Glomerular visceral epithelial cell (primary cell): ENCODE data around the gene HYAL3.
A peak's percentile ranks its signal among the peaks of the same experiment; 100 is the strongest.
"Not testable (repeated sequence)": the region's sequence is repeated elsewhere in the genome, so short reads cannot be mapped to it uniquely, and the experiment has no call there.

Source experiments
- DNase-seq: peaks from one replicate; pipeline ENCODE4 v3.0.0-alpha.2; 2016; ENCODE audit errors: extremely low spot score

The HYAL3 gene

DNA sequence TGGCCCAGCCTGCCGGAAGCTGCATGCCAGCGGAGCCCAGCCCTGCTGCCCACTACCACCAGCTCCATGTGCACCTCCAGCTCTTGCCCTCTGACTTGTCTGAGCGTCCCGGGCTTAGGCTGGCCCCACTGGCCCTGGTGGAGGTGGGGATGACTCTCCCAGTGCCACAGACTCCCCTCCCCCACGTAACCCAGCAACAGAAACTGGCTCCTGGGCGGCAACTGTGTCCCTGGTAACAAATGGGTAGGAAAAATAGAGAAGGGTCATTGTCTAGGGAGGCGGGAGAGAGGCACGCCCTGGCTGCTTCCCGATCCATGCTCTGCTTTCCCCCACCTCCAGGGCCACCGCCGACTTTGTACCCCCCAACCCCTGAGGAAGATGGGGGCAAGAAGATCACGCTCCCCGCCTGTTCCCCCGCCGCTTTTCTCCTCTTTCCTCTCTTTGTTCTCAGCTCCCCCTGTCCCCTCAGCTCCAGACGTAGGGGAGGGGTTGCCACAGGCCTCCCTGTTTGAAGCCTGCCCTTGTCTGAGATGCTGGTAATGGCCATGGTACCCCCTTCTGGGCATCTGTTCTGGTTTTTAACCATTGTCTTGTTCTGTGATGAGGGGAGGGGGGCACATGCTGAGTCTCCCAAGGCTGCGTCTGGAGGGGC is 41.0 kb downstream of the HYAL3 start:
- no peak for DNase-seq

DNA sequence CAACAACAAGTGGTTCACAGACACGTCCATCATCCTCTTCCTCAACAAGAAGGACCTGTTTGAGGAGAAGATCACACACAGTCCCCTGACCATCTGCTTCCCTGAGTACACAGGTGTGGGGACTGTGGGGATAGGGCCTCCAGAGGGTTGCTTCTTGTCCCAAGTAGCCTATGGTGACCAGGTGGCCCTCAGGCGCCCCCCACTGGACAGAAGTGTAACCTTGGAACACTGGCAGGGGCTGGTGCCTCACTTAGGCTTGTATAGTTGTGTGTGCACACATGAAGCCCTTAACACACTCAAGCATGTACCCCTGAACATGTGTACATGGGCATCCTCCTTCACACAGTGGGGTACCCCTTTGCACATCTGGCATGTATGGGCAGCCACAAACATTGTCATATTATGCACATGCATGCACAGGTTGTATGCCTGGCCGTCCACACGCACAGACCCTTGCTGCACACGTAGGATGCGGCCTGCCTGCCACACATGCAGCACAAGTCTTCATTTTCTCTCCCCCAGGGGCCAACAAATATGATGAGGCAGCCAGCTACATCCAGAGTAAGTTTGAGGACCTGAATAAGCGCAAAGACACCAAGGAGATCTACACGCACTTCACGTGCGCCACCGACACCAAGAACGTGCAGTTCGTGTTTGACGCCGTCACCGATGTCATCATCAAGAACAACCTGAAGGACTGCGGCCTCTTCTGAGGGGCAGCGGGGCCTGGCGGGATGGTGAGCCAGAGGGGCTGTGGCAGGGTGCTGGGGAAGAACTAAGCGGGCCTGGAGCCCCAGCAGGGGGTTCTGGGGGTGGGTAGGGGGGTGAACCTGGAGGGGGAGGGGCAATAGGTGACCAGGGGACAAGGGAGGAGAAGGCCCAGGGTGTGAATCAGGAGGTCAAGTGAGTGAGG is 42.0 kb downstream of the HYAL3 start:
- peak; percentile 51 for DNase-seq

DNA sequence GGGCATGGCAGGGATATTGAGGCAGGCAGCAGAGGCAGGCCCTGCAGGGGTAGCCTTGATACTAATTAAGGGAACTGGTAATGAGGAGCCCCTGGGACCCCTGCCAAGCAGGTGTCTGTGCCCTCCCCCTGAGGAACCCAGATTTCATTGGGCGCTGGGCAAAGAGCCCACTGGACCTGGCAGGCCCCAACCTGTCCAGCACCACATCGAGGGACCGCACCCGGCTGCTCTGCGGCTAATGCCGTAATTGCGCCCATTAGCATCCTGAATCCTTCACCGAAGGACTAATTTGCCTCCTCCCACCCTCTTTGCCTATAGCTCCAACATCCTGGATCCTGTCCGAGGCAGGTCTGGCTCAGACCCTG is 44.0 kb downstream of the HYAL3 start:
- DNase-seq = no peak

DNA sequence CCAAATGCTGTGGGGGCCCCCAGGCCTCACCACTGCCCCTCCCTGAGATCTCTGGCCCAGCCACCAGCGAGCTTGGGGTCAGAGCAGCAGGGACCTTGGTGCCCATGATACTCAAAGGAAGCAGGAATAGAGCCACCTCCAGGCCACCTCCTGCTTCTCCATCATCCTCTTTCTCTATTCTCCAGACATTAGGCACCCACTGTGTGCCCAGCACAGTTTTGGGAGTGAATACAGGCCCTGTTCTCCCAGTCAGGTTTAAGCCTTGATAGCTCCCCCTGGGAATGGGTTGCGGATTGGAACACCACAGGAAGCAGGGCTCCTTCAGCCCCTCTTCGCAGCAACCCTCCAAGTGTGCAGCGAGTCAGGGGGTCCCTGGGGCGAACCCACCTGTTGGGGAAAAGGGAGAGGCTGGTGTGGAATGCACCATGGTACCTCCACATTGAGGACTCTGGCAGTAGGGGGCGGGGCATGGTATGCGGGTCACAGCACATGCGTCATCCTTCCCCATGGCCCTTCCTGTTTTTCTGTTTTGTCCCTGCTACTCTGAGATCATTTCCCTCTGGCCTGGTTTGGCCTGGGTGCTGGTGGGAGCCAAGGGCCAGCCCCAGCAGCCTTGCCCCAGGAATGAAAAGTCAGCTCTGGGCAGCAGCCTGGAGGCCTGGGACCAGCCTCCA is 44.5 kb downstream of the HYAL3 start:
- no peak for DNase-seq

DNA sequence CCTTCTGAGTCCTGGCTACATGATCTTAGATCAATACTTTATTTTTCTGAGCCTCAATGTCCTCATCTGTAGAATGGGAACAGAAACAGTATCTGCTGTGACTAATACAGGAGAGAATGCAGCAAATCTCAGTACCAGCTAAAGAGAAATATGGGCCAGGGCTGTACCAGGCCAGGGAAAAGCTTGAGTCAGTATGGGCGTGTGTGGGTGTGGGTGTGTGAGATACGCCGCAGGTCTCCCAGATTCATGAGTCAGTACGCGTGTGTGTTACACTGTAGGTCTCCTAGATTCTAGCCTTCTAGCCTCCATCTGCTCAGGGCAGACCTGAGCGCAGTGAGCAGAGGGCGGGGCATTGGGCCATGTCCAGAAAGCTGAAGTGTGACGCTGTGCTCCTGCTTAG is 48.0 kb downstream of the HYAL3 start:
- peak; percentile 81 for DNase-seq

DNA sequence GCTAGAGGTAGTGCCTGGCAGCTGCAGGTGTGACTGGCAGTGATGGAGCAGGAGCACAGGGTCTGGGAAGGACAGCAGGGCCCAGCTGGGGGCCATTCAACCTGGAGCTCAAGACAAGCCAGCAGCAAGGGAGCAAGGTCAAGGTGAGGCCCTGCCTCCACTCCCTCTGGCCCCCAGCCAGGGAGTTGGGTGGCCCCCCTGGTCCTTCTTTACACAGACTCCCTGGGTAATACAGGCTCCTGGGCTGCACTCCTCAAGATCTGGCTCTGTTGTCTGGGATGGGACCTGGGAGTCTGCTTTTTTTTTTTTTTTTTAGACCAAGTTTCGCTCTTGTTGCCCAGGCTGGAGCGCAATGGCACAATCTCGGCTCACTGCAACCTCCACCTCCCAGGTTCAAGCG is 48.7 kb downstream of the HYAL3 start:
- no peak for DNase-seq

DNA sequence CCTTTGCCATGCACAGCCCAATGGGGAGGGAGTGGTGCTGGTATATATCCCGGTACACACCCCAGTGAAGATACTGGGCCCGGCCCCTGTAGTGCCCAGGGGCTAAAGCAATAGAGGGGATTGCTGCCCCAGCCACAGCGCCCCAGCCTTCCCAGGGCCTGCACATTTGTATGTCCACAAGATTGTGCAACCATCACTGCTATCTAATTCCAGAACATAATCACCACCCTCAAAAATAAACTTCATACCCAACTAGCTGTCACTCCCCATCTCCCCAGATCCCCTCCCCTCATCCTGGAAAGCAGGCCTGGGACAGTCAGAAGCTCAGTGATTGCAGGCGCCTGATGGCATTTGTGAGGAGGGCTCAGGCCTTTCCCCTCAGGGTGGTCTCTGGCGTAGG is 49.7 kb downstream of the HYAL3 start:
- no peak for DNase-seq

DNA sequence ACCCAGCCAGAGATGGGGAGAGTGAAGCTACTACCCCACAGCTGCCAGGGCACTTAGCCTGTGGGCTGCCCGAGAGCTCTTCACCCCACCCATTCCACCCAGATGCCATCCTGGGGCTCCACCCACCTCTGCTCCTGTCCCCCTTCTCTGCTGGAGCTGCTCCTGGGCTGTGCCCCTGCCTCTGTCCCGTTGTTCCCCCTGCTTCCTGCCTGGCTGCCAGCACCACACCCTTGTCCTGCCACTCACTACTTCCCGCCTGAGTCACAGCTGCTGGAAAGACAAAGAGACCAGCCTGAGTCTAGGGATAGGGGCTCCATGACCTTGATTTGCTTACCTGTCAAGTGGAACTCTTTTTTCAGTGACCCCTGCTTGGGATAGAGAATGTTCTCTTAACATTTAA is 50.8 kb downstream of the HYAL3 start:
- no peak for DNase-seq

DNA sequence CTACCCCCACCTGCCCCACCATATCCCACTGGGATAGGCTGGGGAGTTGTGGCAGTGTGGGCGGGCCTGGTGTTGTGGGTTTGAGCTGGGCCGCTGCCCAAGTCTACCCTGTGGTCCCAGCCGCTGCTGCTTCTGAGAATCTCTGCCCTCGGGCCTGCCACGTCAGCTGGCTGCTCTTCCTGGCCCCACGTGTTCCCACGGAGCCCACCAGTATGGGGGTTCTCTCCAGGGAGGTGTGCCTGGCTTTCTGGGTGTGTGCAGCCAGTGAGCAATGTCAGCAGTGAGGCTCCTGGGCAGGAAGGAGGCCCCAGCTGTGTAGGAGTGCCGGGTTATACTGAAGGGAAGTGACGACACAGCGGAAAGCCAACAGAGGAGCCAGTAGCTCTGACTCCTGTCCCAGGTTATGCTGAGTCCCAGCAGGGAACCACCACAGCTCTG is 52.7 kb downstream of the HYAL3 start:
- DNase-seq = peak; percentile 94

DNA sequence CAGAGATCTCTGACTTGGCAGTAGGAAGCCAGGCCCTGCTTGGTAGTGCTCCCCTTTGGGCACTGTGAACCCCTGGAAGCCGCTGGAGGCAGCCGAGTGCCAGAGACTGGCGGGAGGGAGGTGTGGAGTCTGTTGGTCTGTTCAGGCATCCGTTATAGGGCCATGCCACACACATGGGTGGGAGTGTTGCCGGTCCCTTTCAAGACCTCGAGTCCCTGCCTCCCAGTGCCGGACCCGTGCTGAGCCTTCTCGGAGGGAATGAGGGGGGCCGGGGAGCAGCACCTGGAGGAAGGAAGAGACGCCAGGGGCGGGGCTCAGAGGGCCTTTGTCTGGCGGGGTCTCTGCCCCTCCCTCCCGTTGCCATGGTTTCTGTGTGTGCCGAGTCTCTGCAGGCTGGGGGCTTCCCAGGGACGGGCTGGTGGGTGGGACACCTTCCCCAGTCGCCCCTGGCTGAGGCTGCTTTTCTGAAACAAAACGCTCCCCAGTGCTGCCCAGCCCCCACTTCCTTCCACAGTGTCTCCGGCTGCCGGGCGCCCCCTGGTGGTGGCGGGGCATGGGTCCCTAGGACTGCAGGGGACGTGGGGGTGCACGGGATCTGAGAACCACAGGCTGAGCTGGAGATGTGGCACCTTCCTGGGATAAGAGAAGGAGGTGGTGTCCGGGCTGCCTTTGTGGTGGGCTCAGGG is 53.2 kb downstream of the HYAL3 start:
- DNase-seq = peak; percentile 92

DNA sequence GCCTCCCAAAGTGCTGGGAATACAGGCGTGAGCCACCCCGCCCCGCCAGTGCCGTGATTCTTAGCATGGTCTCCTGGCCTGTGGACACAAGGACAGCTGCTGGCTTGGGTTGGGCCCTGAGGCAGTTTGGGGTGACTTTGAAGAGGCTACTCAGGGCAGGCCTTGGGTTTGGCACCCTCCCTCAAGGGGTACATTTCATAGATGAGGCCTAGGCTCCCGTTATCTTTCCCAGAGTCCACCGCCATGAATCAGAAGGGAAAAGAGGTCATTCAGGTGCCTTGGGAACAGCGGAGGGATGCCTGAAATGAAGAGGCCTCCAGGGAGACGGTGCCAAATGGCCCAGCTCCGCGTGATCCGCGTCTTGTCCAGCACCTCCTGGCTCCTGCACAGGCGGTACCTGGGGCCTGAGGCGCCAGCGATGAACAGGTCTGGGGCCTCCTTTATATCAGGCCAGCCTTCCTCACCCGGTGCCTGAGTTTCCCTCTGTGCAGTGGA is 53.9 kb downstream of the HYAL3 start:
- DNase-seq = no peak

DNA sequence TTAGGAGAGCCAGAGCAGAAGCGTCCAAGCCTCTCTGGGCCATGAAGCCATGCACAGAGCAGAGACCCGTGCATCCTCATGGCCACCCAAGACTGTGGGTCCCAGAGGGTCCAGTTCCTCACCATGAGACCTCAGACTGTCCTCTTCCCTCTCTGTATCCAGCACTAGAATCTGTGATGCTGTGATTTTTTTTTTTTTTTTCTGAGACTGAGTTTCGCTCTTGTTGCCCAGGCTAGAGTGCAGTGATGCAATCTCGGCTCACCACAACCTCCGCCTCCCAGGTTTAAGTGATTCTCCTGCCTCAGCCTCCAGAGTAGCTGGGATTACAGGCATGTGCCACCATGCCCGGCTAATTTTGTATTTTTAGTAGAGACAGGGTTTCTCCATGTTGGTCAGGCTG is 54.4 kb downstream of the HYAL3 start:
- not testable (repeated sequence) for DNase-seq

DNA sequence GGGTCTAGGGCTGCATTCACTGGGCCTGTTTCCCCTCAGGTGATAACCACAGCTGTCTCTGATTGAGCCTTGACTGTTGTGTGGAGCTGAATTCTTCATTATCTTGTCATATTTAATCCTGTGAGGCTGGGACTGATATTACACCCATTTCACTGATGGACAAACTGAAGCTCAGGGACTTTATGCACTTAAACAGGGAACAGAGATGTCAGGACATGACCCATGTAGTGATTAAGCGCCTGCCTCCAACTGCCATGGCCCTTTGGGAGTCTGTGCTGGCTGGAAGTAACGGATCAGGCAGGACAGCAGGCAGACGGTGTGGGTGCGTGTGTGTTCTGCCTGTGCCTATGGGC is 55.7 kb downstream of the HYAL3 start:
- DNase-seq = no peak

DNA sequence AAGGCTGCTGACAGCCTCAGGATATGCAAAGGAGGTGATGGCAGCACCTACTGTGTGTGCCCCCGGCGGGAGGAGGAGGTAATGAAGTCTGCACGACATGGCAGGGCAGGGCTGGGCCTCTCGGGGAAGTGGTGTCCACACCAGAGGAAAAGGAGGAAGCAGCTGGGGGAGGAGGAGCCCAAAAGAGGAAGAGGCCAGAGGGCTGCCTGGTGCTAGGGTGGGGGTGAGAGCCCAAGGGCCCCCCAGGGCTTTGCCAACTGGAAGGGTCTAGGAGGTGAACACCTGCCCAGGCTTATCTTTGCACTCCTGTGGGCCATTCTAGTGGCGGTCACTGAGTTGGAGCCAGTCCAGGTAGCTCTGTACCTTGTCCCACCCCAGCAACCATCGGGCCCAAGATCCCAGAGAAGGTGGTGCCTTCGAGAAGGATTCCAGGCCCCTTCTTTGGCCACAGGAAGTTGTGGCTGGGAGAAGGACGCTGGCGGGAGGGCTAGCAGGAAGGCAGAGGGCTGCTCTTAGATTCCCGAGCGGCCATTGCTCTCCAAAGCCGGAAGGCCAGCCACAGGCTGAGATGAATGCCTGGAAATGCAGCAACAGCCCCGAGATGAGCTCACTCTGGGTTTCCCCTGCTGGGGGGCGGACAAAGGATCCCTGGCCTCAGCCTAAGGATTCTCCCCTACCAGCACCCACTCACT is 56.2 kb downstream of the HYAL3 start:
- peak; percentile 82 for DNase-seq
